GM12801 (cell line): ENCODE results near the gene CFAP45.

Experiments used
- TF ChIP-seq, protein P1 (sequence below): IDR thresholded peaks from one replicate; pipeline ENCODE4 v1.5.1; 2011; ENCODE audit warnings: control low read depth; ENCODE audit not compliant: insufficient read length; ENCODE audit errors: extremely low read depth

The CFAP45 gene

GRCh38 chr1:159864262-159864661 lies 35.7 kb downstream of the CFAP45 start:
- TF ChIP-seq, protein P1, sequence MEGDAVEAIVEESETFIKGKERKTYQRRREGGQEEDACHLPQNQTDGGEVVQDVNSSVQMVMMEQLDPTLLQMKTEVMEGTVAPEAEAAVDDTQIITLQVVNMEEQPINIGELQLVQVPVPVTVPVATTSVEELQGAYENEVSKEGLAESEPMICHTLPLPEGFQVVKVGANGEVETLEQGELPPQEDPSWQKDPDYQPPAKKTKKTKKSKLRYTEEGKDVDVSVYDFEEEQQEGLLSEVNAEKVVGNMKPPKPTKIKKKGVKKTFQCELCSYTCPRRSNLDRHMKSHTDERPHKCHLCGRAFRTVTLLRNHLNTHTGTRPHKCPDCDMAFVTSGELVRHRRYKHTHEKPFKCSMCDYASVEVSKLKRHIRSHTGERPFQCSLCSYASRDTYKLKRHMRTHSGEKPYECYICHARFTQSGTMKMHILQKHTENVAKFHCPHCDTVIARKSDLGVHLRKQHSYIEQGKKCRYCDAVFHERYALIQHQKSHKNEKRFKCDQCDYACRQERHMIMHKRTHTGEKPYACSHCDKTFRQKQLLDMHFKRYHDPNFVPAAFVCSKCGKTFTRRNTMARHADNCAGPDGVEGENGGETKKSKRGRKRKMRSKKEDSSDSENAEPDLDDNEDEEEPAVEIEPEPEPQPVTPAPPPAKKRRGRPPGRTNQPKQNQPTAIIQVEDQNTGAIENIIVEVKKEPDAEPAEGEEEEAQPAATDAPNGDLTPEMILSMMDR = no peak

- TF ChIP-seq, protein P1 = no peak
Observed at GRCh38 chr1:159862557-159862956, 37.4 kb downstream of the CFAP45 start, which contains the start of gene VSIG8. VSIG8 (minus strand) TSS chr1:159862657; CDS start chr1:159862521, 136 bp downstream.

- TF ChIP-seq, protein P1 = no peak
Observed at GRCh38 chr1:159862031-159862430, 37.9 kb downstream of the CFAP45 start.

DNA sequence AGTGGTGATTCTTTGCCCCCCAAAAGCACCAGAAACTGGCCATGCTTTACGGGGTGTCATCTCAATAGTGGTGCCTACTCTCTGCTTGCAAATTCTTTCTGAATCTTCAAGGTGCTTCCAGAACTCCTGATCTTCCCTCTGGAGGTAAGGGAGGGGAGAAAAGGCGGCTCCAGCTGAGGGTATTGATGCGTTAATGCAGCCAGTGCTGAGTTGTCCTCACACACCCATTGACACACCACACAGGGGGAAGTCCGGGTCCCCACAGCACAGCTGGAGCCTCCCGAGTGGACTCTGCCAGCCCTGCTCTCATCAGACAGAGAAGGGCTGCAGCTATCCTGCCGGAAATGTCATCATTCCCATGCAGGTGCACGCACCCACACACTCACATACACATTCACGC lies 38.7 kb downstream of the CFAP45 start:
- TF ChIP-seq, protein P1 = no peak

DNA sequence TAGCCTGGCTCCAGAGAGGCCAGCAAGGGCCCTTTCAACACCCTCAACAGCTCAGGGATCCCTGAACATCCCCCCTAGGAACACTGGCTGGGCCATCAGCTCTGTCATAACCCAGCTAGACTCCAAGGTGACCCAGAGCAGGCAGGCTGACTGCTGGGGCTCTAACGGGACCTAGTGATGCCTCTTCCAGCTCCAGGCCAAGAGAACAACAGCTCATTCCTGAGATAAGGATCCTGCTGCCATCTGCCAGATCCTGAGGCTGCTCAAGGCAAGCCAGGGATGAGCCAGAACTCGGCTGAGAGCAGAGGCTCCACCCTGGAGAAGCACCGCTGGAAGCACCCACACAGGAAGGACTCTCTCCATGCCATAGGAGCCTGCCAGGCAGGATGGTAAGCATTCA lies 39.5 kb downstream of the CFAP45 start:
- TF ChIP-seq, protein P1 = no peak

- TF ChIP-seq, protein P1 = no peak
Observed at GRCh38 chr1:159859767-159860322, 40.1 kb downstream of the CFAP45 start.

- TF ChIP-seq, protein P1 = no peak
Observed at GRCh38 chr1:159857889-159858288, 42.1 kb downstream of the CFAP45 start.
